MM.1S (cell line): ENCODE data around the gene BMP7.
"Not testable (repeated sequence)": the region's sequence is repeated elsewhere in the genome, so short reads cannot be mapped to it uniquely, and the experiment has no call there.

Source experiments
- EZH2 ChIP-seq: fragments of 300-600 bp; sonication (generic); optimal IDR thresholded peaks from 2 replicates; pipeline ENCODE3; 2017; ENCODE audit warnings: low read depth, mild to moderate bottlenecking, antibody characterized with exemption, low read length, mixed read lengths
- EZH2phosphoT487 ChIP-seq: fragments of 300-600 bp; sonication (generic); IDR thresholded peaks from 2 replicates; pipeline ENCODE4 v1.6.1; 2018; ENCODE audit warnings: antibody characterized with exemption, low read length
- TF ChIP-seq, protein P1 (sequence below): fragments of 300-600 bp; sonication (generic); IDR thresholded peaks from 2 replicates; pipeline ENCODE4 v1.5.1; 2016; ENCODE audit warnings: antibody characterized with exemption, low read length, mixed read lengths

DNA sequence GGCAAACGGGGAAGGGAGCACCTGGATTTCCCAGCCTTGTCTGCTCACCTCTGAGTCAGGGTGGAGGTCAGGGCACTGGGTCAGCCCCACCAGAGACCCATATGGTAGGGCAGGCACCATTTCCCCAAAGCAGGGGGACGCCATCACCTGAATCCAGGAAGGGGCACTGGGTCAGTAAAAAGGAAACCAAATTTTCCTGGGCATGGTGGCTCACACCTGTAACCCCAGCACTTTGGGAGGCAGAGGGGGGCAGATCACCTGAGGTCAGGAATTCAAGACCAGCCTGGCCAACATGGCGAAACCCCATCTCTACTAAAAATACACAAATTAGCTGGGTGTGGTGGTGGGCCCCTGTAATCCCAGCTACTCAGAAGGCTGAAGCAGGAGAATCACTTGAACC lies 13.1 kb upstream of the BMP7 start:
- TF ChIP-seq, protein P1, sequence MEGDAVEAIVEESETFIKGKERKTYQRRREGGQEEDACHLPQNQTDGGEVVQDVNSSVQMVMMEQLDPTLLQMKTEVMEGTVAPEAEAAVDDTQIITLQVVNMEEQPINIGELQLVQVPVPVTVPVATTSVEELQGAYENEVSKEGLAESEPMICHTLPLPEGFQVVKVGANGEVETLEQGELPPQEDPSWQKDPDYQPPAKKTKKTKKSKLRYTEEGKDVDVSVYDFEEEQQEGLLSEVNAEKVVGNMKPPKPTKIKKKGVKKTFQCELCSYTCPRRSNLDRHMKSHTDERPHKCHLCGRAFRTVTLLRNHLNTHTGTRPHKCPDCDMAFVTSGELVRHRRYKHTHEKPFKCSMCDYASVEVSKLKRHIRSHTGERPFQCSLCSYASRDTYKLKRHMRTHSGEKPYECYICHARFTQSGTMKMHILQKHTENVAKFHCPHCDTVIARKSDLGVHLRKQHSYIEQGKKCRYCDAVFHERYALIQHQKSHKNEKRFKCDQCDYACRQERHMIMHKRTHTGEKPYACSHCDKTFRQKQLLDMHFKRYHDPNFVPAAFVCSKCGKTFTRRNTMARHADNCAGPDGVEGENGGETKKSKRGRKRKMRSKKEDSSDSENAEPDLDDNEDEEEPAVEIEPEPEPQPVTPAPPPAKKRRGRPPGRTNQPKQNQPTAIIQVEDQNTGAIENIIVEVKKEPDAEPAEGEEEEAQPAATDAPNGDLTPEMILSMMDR = not testable (repeated sequence)
- not testable (repeated sequence) for TF ChIP-seq EZH2, EZH2phosphoT487
